ENCODE data around the gene COX6A1. TPM values are rescaled to one million over a fixed set of nuclear protein-coding genes. Genes with fewer than 3 reads are reported as not detected.

The COX6A1 gene
- total and polyA plus RNA-seq, 3 experiments from 2014 or later: 475 to 785 (median 475) TPM

Other genes starting within 250 kb of the COX6A1 start
- gene GCN1, start 243.4 kb upstream of the COX6A1 start, total RNA-seq: 100 to 1,000 TPM; 150 to 157 TPM
- gene GCN1, start 243.4 kb upstream of the COX6A1 start, polyA plus RNA-seq: 30.0 TPM
- gene RPLP0, start 237.0 kb upstream of the COX6A1 start, total RNA-seq: 1,000 to 10,000 TPM; 4,137 to 4,308 TPM
- gene RPLP0, start 237.0 kb upstream of the COX6A1 start, polyA plus RNA-seq: 1,675 TPM
- gene PXN, start 172.4 kb upstream of the COX6A1 start, total RNA-seq: 10 to 100 TPM; 33.7 to 35.9 TPM
- 146 TPM for gene PXN, start 172.4 kb upstream of the COX6A1 start, polyA plus RNA-seq
- gene RNU4-2, start 146.2 kb upstream of the COX6A1 start, total RNA-seq: 1,000 to 10,000 TPM; 1,831 to 1,935 TPM
- gene RNU4-2, start 146.2 kb upstream of the COX6A1 start, polyA plus RNA-seq: 44.9 TPM
- gene RNU4-1, start 144.9 kb upstream of the COX6A1 start, total RNA-seq: 100 to 1,000 TPM; 628 to 678 TPM
- not detected for gene RNU4-1, start 144.9 kb upstream of the COX6A1 start, polyA plus RNA-seq
- gene SIRT4, start 135.8 kb upstream of the COX6A1 start, total RNA-seq: 1 to 10 TPM; 1.8 to 1.9 TPM
- 0.68 TPM for gene SIRT4, start 135.8 kb upstream of the COX6A1 start, polyA plus RNA-seq
- gene PLA2G1B, start 110.3 kb upstream of the COX6A1 start, total RNA-seq: not detected
- not detected for gene PLA2G1B, start 110.3 kb upstream of the COX6A1 start, polyA plus RNA-seq
- under 1 TPM; 0.22 TPM for gene MSI1, start 68.9 kb upstream of the COX6A1 start, total RNA-seq
- gene MSI1, start 68.9 kb upstream of the COX6A1 start, polyA plus RNA-seq: not detected
- 10 to 100 TPM; 87.0 to 88.1 TPM for gene TRIAP1, start 8.3 kb downstream of the COX6A1 start, total RNA-seq
- gene TRIAP1, start 8.3 kb downstream of the COX6A1 start, polyA plus RNA-seq: 51.6 TPM
- gene GATC, start 8.3 kb downstream of the COX6A1 start, total RNA-seq: 10 to 100 TPM; 28.6 to 30.6 TPM
- gene GATC, start 8.3 kb downstream of the COX6A1 start, polyA plus RNA-seq: 29.8 TPM
- gene SRSF9, start 31.6 kb downstream of the COX6A1 start, total RNA-seq: 100 to 1,000 TPM; 269 to 272 TPM
- 214 TPM for gene SRSF9, start 31.6 kb downstream of the COX6A1 start, polyA plus RNA-seq
- 100 to 1,000 TPM; 288 to 296 TPM for gene DYNLL1, start 58.0 kb downstream of the COX6A1 start, total RNA-seq
- 304 TPM for gene DYNLL1, start 58.0 kb downstream of the COX6A1 start, polyA plus RNA-seq
- 10 to 100 TPM; 37.5 to 39.0 TPM for gene COQ5, start 91.0 kb downstream of the COX6A1 start, total RNA-seq
- 39.7 TPM for gene COQ5, start 91.0 kb downstream of the COX6A1 start, polyA plus RNA-seq
- gene RNF10, start 96.2 kb downstream of the COX6A1 start, total RNA-seq: 100 to 1,000 TPM; 173 to 205 TPM
- gene RNF10, start 96.2 kb downstream of the COX6A1 start, polyA plus RNA-seq: 134 TPM
- 10 to 100 TPM; 77.9 to 83.1 TPM for gene POP5, start 143.3 kb downstream of the COX6A1 start, total RNA-seq
- gene POP5, start 143.3 kb downstream of the COX6A1 start, polyA plus RNA-seq: 101 TPM
- gene CABP1, start 202.5 kb downstream of the COX6A1 start, total RNA-seq: under 1 TPM; 0.13 to 0.18 TPM
- gene CABP1, start 202.5 kb downstream of the COX6A1 start, polyA plus RNA-seq: not detected
- gene MLEC, start 249.0 kb downstream of the COX6A1 start, total RNA-seq: 100 to 1,000 TPM; 130 to 143 TPM
- gene MLEC, start 249.0 kb downstream of the COX6A1 start, polyA plus RNA-seq: 74.9 TPM